K562 (cell line): ENCODE measurements around the gene CENPH. TPM values are rescaled to one million over a fixed set of nuclear protein-coding genes. Genes with fewer than 3 reads are reported as not detected.

ENCODE experiments used
- ARID3B ChIP-seq: fragments of 250-450 bp; sonication (Bioruptor Pico); IDR thresholded peaks from 2 replicates; pipeline ENCODE4 v1.4.0; 2020; ENCODE audit warnings: borderline replicate concordance
- CHAMP1 ChIP-seq: fragments of 450-650 bp; IDR thresholded peaks from 2 replicates; pipeline ENCODE4 v1.6.1; 2016; ENCODE audit warnings: mild to moderate bottlenecking
- CHCHD3 ChIP-seq: fragments of 250-450 bp; sonication (Bioruptor Pico); IDR thresholded peaks from 2 replicates; pipeline ENCODE4 v2.1.2; 2022; ENCODE audit warnings: mild to moderate bottlenecking
- HDAC3 ChIP-seq: fragments of 450-650 bp; IDR thresholded peaks from 2 replicates; pipeline ENCODE4 v1.6.1; 2018; ENCODE audit warnings: borderline replicate concordance, mild to moderate bottlenecking, moderate library complexity; ENCODE audit not compliant: partially characterized antibody
- POLR2H ChIP-seq: IDR thresholded peaks from 2 replicates; pipeline ENCODE4 v1.6.1; 2016; ENCODE audit warnings: missing genetic modification characterization, low read depth, mild to moderate bottlenecking, control low read depth, missing compliant biosample characterization, moderate library complexity
- SUPT5H ChIP-seq: fragments of 450-650 bp; IDR thresholded peaks from 2 replicates; pipeline ENCODE4 v1.6.1; 2016
- TAF1 ChIP-seq: IDR thresholded peaks from 2 replicates; pipeline ENCODE4 v1.6.1; 2011; ENCODE audit warnings: mild to moderate bottlenecking, low read length, moderate library complexity; ENCODE audit not compliant: insufficient read depth, control insufficient read depth, severe bottlenecking; ENCODE audit errors: extremely low read depth
- TBP ChIP-seq: optimal IDR thresholded peaks from 2 replicates; pipeline ENCODE3; 2011; ENCODE audit warnings: low read depth, low read length, improper control_type of control experiment
- ZBTB5 ChIP-seq: fragments of 450-650 bp; IDR thresholded peaks from 2 replicates; pipeline ENCODE4 v1.6.1; 2017; ENCODE audit warnings: antibody characterized with exemption
- ZKSCAN1 ChIP-seq: fragments of 150-350 bp; IDR thresholded peaks from 2 replicates; pipeline ENCODE4 v1.6.1; 2016; ENCODE audit warnings: low read depth, low read length
- ZNF263 ChIP-seq: sonication (generic); formaldehyde crosslinking; IDR thresholded peaks from 2 replicates; pipeline ENCODE4 v1.8.0; 2022; ENCODE audit warnings: mild to moderate bottlenecking, missing genetic modification reagents, borderline replicate concordance
- ZNF395 ChIP-seq: fragments of 200-800 bp; sonication (Bioruptor generic); IDR thresholded peaks from 2 replicates; pipeline ENCODE4 v1.6.1; 2017; ENCODE audit warnings: missing genetic modification characterization, missing compliant biosample characterization
- ZNF507 ChIP-seq: conservative IDR thresholded peaks from 2 replicates; pipeline ENCODE4 v1.6.1; 2017; ENCODE audit warnings: missing genetic modification characterization, missing compliant biosample characterization
- ZNF592 ChIP-seq: fragments of 450-650 bp; IDR thresholded peaks from 2 replicates; pipeline ENCODE4 v1.6.1; 2017; ENCODE audit warnings: antibody characterized with exemption, mild to moderate bottlenecking
- ZNF79 ChIP-seq: fragments of 250-450 bp; sonication (Bioruptor Pico); IDR thresholded peaks from 2 replicates; pipeline ENCODE4 v1.4.0; 2020; ENCODE audit warnings: low read depth, mild to moderate bottlenecking, moderate library complexity
- polyA plus RNA-seq, 8 experiments: library from polyadenylated mRNA; depleted of rRNA in 4 of 8; stranded (reverse) in 5 of 8; unstranded in 3 of 8; fragments of >200 nt; fragmentation: Nextera tagmentation in 2 of 8; fragmentation: Illumina TruSeq in 1 of 8; extraction: Ambion mirVana in 2 of 8; extraction: Trizol in 1 of 8; gene quantifications; 2 replicates each; pipeline versions ENCODE4 v1.2.1 to v1.2.3, GENCODE V29; 2011 to 2014; ENCODE audit warnings: inconsistent platforms in 1 of 8, missing spikeins in 1 of 8
- total RNA-seq, 7 experiments: library from RNA; depleted of rRNA in 6 of 7; stranded (reverse); fragments of >200 nt in 6 of 7; fragmentation: Illumina TruSeq in 2 of 7; extraction: Trizol in 2 of 7; gene quantifications; 2 replicates each; pipeline versions ENCODE4 v1.2.1 to v1.2.3, GENCODE V29; 2011 to 2021; ENCODE audit warnings: low replicate concordance in 1 of 7

CENPH gene
- total and polyA plus RNA-seq, 9 of the 15 experiments (the other 6 are each of a cell fraction or from before 2014, with no cell fraction given), result 10.5 to 124 (median 74.9) TPM

- TF ChIP-seq ZNF592 (peak; percentile 90), ZNF79 (CRISPR knock-in tag) (no peak), SUPT5H (peak; percentile 88), POLR2H (tag) (0 out of 2 replicates have a peak, but pooled peaks have one; percentile 45), ARID3B (CRISPR knock-in tag) (no peak), TAF1 (peak; percentile 66), CHAMP1 (peak; percentile 87), ZNF263 (peak; percentile 73), HDAC3 (no peak), ZKSCAN1 (no peak), CHCHD3 (CRISPR knock-in tag) (no peak), ZBTB5 (no peak), ZNF395 (no peak; the same call in 1 of the 2 replicates), ZNF507 (no peak), TBP (peak; percentile 91)
Measured at GRCh38 chr5:69166686-69167492, 22.5 kb upstream of the CENPH start, which contains the start of gene CCNB1 (continued).
